Sigmoid colon (tissue), 7 donors: Measurements from ENCODE around the gene GPR158. TPM values are rescaled to one million over a fixed set of nuclear protein-coding genes. Genes with fewer than 3 reads are reported as not detected.

ENCODE experiments used
- DNase-seq: peaks from one replicate; pipeline ENCODE4 v3.0.0-alpha.2; 2019
- H3K27ac ChIP-seq, 4 donors: fragments of 200-600 bp; sonication (generic); one replicate each; pipeline ENCODE4 v1.5.1; 2016 to 2019; ENCODE audit warnings: mild to moderate bottlenecking in 1 of 4
- H3K27me3 ChIP-seq, 3 donors: fragments of 200-600 bp; sonication (generic); one replicate each; pipeline ENCODE4 v1.5.1; 2019; ENCODE audit warnings: mild to moderate bottlenecking in 1 of 3
- H3K36me3 ChIP-seq, 4 donors: fragments of 200-600 bp; sonication (generic); one replicate each; pipeline ENCODE4 v1.5.1; 2016 to 2019
- H3K4me1 ChIP-seq, 4 donors: fragments of 200-600 bp; sonication (generic); one replicate each; pipeline ENCODE4 v1.5.1; 2017 to 2019
- H3K4me3 ChIP-seq, 4 donors: fragments of 200-600 bp; sonication (generic); one replicate each; pipeline ENCODE4 v1.5.1; 2017 to 2019; ENCODE audit warnings: mild to moderate bottlenecking in 2 of 4, moderate library complexity in 1 of 4
- H3K9me3 ChIP-seq, 4 donors: fragments of 200-600 bp in 3 of 4; sonication (generic) in 3 of 4; one replicate each; pipeline versions ENCODE4 v1.5.1 to v1.6.1; 2013 to 2019
- EP300 ChIP-seq, 4 donors: sonication (generic); formaldehyde crosslinking; IDR thresholded peaks; one replicate each; pipeline ENCODE4 v1.6.1; 2017; ENCODE audit warnings: antibody characterized with exemption in 4 of 4
- POLR2A ChIP-seq, 2 donors: fragments of 450-650 bp; IDR thresholded peaks; one replicate each; pipeline ENCODE4 v1.6.1; 2016; ENCODE audit warnings: antibody characterized with exemption in 2 of 2, mild to moderate bottlenecking in 2 of 2, moderate library complexity in 2 of 2
- POLR2AphosphoS5 ChIP-seq, 4 donors: sonication (generic); formaldehyde crosslinking; IDR thresholded peaks; one replicate each; pipeline ENCODE4 v1.6.1; 2017; ENCODE audit warnings: antibody characterized with exemption in 4 of 4
- WGBS, 2 donors: extraction: QIAGEN DNeasy Blood & Tissue Kit; methylation state at CpG; one replicate each; pipeline ENCODE4 v1.1.7; 2013; 5-methylcytosine and 5-hydroxymethylcytosine counted together
- intact Hi-C: fragments of 100-400 bp; cut with DNase I; formaldehyde crosslinking; loops from one replicate; pipeline ENCODE4 v1.15.1; 2023
- polyA plus RNA-seq, 3 donors: library from polyadenylated mRNA; stranded (reverse); fragments of 200-250 nt; gene quantifications; one replicate each; pipeline ENCODE4 v1.2.3, GENCODE V29; 2013
- total RNA-seq, 4 donors: library from RNA; depleted of rRNA; stranded (reverse); fragments of >200 nt; gene quantifications; one replicate each; pipeline ENCODE4 v1.1.0, GENCODE V29; 2016
- TF ChIP-seq, protein P1 (sequence below), 4 experiments: fragments of 450-650 bp in 3 of 4; fragments of 200-600 bp in 1 of 4; IDR thresholded peaks; one replicate each; pipeline ENCODE4 v1.5.1; 2016 to 2019; ENCODE audit warnings: antibody characterized with exemption in 4 of 4, mild to moderate bottlenecking in 3 of 4, moderate library complexity in 2 of 4
- donor health status: healthy with polysubstance abuse.
- donor health status: Bipolar disorder and iron deficiency.
- donor health status: healthy.

GPR158 gene
- total and polyA plus RNA-seq, 7 donors: 0.16 to 1.1 (median 0.54) TPM; not detected in 2

DNA sequence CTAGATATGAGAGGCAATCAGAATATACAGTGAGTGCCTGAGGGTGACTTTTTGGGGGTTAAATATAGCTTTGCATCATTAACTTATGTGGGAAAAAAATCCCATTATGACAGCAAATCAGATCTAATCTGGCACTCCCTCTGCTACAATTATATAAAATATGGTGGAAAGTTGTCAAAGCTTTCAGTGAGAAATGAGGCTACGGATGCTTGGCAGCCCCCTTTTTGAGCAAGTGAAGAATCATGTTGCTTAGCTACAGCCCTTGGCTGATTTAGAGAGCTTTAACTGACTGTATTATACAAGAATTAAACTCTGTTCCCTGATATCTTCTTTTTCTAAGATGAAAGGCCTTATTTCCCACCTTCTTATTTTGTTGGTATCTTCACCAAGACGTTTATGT is 57.4 kb downstream of the GPR158 start:
- Histone ChIP-seq H3K27me3 (no peaks in the 10 kb centered on the region), H3K4me1 (no peaks in the 10 kb centered on the region), H3K36me3 (no peaks in the 10 kb centered on the region), H3K27ac (no peak overlapping the region), H3K4me3 (no peak overlapping the region), H3K9me3 (no peaks in the 10 kb centered on the region)
- 69 to 75% methylated on average over 2 of the region's 2 CpGs for WGBS, 2 donors
- intact Hi-C loops: no loop called here
- DNase-seq: no peak
- TF ChIP-seq, protein P1, sequence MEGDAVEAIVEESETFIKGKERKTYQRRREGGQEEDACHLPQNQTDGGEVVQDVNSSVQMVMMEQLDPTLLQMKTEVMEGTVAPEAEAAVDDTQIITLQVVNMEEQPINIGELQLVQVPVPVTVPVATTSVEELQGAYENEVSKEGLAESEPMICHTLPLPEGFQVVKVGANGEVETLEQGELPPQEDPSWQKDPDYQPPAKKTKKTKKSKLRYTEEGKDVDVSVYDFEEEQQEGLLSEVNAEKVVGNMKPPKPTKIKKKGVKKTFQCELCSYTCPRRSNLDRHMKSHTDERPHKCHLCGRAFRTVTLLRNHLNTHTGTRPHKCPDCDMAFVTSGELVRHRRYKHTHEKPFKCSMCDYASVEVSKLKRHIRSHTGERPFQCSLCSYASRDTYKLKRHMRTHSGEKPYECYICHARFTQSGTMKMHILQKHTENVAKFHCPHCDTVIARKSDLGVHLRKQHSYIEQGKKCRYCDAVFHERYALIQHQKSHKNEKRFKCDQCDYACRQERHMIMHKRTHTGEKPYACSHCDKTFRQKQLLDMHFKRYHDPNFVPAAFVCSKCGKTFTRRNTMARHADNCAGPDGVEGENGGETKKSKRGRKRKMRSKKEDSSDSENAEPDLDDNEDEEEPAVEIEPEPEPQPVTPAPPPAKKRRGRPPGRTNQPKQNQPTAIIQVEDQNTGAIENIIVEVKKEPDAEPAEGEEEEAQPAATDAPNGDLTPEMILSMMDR (IDR thresholded peaks at IDR 0.05): no peak
- no peak for TF ChIP-seq POLR2A (IDR thresholded peaks at IDR 0.05)
- no peak for TF ChIP-seq POLR2AphosphoS5 (IDR thresholded peaks at IDR 0.05)
- no peak for TF ChIP-seq EP300 (IDR thresholded peaks at IDR 0.05)

DNA sequence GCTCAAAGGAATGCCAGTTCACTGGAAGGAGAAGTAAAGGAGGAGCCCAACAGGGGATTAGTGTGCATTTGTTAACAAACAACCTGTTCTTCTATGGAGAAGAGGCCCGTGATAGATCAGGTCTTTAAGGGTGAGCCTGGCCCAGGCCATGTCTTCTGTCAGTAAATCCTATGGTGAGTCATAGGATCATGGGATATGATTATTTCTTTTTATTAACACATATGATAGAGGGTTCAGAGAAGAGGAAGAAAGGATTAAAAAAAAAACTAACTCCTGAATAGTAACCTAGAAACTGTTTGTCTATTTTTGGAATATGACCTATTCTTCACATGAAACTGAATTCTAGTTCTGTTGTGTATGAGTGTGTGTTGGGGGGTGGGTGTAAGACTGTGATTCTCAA is 70.4 kb downstream of the GPR158 start:
- Histone ChIP-seq H3K27ac (no peak overlapping the region), H3K36me3 (no peaks in the 10 kb centered on the region), H3K27me3 (no peaks in the 10 kb centered on the region), H3K9me3 (no peaks in the 10 kb centered on the region), H3K4me1 (no peaks in the 10 kb centered on the region), H3K4me3 (no peak overlapping the region)
- intact Hi-C loops: no loop called here
- 70 to 72% methylated on average over 1 of the region's 1 CpG for WGBS, 2 donors
- no peak for TF ChIP-seq POLR2A (IDR thresholded peaks at IDR 0.05)
- TF ChIP-seq EP300 (IDR thresholded peaks at IDR 0.05): no peak
- no peak for TF ChIP-seq POLR2AphosphoS5 (IDR thresholded peaks at IDR 0.05)
- TF ChIP-seq, protein P1 (IDR thresholded peaks at IDR 0.05): no peak
- DNase-seq: no peak

DNA sequence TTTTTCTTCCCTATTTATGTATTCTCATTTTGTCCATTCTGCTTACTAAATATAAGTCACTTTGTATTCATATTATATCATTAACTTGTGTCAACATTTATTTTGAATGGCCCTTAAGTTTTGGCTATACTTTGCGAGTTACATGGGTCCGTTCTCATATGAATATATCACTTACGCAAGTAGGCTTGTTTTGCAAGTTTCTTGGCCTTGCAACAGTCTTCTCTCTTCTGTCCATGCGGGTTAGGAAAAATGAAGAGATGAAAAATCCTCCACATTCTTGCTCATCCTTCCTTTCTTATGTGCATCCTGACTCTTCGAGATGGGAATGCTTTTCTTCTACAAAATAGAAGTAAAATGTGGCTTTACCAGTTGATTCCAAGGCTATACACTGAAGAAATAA is 82.8 kb downstream of the GPR158 start:
- Histone ChIP-seq H3K4me1 (no peaks in the 10 kb centered on the region), H3K4me3 (no peak overlapping the region), H3K27ac (no peak overlapping the region), H3K27me3 (no peaks in the 10 kb centered on the region), H3K9me3 (no peaks in the 10 kb centered on the region), H3K36me3 (no peaks in the 10 kb centered on the region)
- intact Hi-C loops: no loop called here
- TF ChIP-seq POLR2A (IDR thresholded peaks at IDR 0.05) (no peak), EP300 (IDR thresholded peaks at IDR 0.05) (no peak), POLR2AphosphoS5 (IDR thresholded peaks at IDR 0.05) (no peak)
- TF ChIP-seq, protein P1 (IDR thresholded peaks at IDR 0.05): no peak
- 86 to 91% methylated on average over 5 of the region's 5 CpGs for WGBS, 2 donors
- DNase-seq: no peak

DNA sequence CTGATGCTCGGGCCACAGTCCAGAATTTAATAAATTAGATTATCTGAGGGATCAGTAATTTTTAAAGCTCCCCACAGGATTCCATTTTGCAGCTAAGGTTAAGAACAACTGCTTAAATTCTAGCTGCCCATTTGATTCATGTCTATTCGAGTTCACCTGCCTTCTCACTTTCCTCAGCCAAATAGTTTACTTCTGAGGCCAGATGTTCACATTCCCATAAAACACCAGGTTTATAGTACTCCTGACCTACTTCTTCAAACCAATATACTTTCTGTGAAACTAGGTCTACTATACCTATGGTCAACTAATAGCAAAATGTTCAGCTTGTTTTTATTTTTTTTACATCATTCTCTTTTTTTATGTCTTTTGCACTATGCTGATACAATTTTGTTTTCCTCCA is 86.3 kb downstream of the GPR158 start:
- H3K27me3 ChIP-seq: no peaks in the 10 kb centered on the region
- no peak overlapping the region for H3K27ac ChIP-seq
- H3K4me3 ChIP-seq: no peak overlapping the region
- H3K9me3 ChIP-seq: no peaks in the 10 kb centered on the region
- H3K36me3 ChIP-seq: no peaks in the 10 kb centered on the region
- intact Hi-C loops: no loop called here
- H3K4me1 ChIP-seq: no peaks in the 10 kb centered on the region
- DNase-seq: no peak
- TF ChIP-seq POLR2AphosphoS5 (IDR thresholded peaks at IDR 0.05): no peak
- TF ChIP-seq, protein P1 (IDR thresholded peaks at IDR 0.05): no peak
- no peak for TF ChIP-seq POLR2A (IDR thresholded peaks at IDR 0.05)
- no peak for TF ChIP-seq EP300 (IDR thresholded peaks at IDR 0.05)
- WGBS, 2 donors: 36 to 53% methylated on average over 2 of the region's 2 CpGs

DNA sequence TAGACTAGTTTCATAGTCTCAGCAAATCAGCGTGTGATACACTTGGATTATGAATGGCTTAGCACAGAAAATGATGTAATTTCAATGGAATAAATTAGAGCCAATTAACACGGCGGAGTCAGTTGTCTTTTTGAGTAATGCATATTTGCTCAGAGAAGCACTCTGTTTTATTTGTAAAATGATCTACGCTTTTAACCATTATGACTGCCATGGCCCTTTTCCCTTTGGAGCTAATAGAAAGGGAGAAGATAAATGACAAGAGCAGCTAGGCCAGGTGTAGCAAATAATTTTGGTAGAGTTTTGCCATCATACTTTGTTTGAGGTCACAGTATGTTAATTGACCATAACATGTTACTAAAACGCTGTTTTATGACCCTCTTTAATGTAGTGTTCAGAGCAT is 86.8 kb downstream of the GPR158 start:
- Histone ChIP-seq H3K4me3 (no peak overlapping the region), H3K27ac (no peak overlapping the region), H3K27me3 (no peaks in the 10 kb centered on the region), H3K36me3 (no peaks in the 10 kb centered on the region), H3K9me3 (no peaks in the 10 kb centered on the region), H3K4me1 (no peaks in the 10 kb centered on the region)
- TF ChIP-seq EP300 (IDR thresholded peaks at IDR 0.05) (no peak), POLR2A (IDR thresholded peaks at IDR 0.05) (no peak), POLR2AphosphoS5 (IDR thresholded peaks at IDR 0.05) (no peak)
- TF ChIP-seq, protein P1 (IDR thresholded peaks at IDR 0.05): no peak
- intact Hi-C loops: no loop called here
- WGBS, 2 donors: 80 to 84% methylated on average over 5 of the region's 5 CpGs
- DNase-seq: no peak
